Stomach (tissue), 4 donors: Measurements from ENCODE around the gene NOP9.

Experiments
- EP300 ChIP-seq: sonication (generic); formaldehyde crosslinking; IDR thresholded peaks from one replicate; pipeline ENCODE4 v1.6.1; 2017; ENCODE audit warnings: antibody characterized with exemption
- TF ChIP-seq, protein P1 (sequence below), 7 experiments: fragments of 450-650 bp in 4 of 7; fragments of 200-600 bp in 3 of 7; sonication (generic) in 3 of 7; IDR thresholded peaks; one replicate each; pipeline ENCODE4 v1.5.1; 2016 to 2019; ENCODE audit warnings: antibody characterized with exemption in 7 of 7, control low read depth in 2 of 7, mild to moderate bottlenecking in 1 of 7

DNA sequence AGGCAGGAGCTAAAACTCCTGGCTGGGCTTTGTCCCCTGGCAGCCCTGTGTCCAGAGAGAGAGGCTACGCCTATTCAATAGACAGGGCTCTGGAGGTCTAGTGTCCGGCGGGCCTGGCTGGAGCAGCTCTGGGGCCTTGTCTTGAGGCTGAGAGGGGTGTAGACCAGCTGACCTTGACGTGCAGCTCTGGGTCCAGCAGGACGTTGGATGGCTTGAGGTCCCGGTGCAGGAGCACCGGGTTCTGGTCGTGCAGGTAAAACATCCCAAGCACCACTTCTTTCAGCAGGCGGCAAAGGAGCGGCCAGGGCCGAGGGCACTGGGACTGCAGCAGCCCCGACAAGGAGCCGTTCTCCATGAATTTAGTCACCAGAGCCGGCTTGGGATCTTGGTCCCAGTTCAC lies 39.2 kb downstream of the NOP9 start:
- TF ChIP-seq, protein P1, sequence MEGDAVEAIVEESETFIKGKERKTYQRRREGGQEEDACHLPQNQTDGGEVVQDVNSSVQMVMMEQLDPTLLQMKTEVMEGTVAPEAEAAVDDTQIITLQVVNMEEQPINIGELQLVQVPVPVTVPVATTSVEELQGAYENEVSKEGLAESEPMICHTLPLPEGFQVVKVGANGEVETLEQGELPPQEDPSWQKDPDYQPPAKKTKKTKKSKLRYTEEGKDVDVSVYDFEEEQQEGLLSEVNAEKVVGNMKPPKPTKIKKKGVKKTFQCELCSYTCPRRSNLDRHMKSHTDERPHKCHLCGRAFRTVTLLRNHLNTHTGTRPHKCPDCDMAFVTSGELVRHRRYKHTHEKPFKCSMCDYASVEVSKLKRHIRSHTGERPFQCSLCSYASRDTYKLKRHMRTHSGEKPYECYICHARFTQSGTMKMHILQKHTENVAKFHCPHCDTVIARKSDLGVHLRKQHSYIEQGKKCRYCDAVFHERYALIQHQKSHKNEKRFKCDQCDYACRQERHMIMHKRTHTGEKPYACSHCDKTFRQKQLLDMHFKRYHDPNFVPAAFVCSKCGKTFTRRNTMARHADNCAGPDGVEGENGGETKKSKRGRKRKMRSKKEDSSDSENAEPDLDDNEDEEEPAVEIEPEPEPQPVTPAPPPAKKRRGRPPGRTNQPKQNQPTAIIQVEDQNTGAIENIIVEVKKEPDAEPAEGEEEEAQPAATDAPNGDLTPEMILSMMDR (IDR thresholded peaks at IDR 0.05): no peak
- TF ChIP-seq EP300: no peak
